Measurements from ENCODE around the gene TIMM10.

Gene TIMM10

GRCh38 chr11:57502376-57502775, 28.2 kb downstream of the TIMM10 start:
- Histone ChIP-seq H3K36me3 (ENCODE audit: insufficient read depth, low read length) (peaks cover 73% of the 10 kb centered on the region), H2AFZ (ENCODE audit: low read length) (no peak overlapping the region), H3F3A (ENCODE audit: insufficient read depth, low read length) (no peaks in the 10 kb centered on the region), H4K20me1 (ENCODE audit: insufficient read depth, low read length) (no peaks in the 10 kb centered on the region), H3K27ac (ENCODE audit: low read depth, low read length, poor library complexity, severe bottlenecking) (peak overlapping the region; percentile 21), H3K4me3 (ENCODE audit: low read depth, low read length, poor library complexity, severe bottlenecking) (no peak overlapping the region), H3K9me3 (ENCODE audit: low read length) (no peaks in the 10 kb centered on the region), H3K4me1 (ENCODE audit: insufficient read depth, low read length, severe bottlenecking) (no peaks in the 10 kb centered on the region), H3K9ac (ENCODE audit: low read length) (no peak overlapping the region), H3K4me2 (ENCODE audit: low read length) (no peak overlapping the region), H3K9me2 (ENCODE audit: low read depth, low read length) (no peaks in the 10 kb centered on the region), H3K79me2 (ENCODE audit: insufficient read depth, low read length) (no peaks in the 10 kb centered on the region), H3K27me3 (ENCODE audit: insufficient read depth, low read length) (no peaks in the 10 kb centered on the region)
- no peak for TF ChIP-seq EZH2 (IDR thresholded peaks at IDR 0.05; ENCODE audit: borderline replicate concordance, low read length)
- no peak for TF ChIP-seq CTCF (IDR thresholded peaks at IDR 0.05; ENCODE audit: low read length)

GRCh38 chr11:57501953-57502352, 28.6 kb downstream of the TIMM10 start:
- Histone ChIP-seq H2AFZ (ENCODE audit: low read length) (no peak overlapping the region), H3K4me2 (ENCODE audit: low read length) (no peak overlapping the region), H3K36me3 (ENCODE audit: insufficient read depth, low read length) (peaks cover 77% of the 10 kb centered on the region), H3F3A (ENCODE audit: insufficient read depth, low read length) (no peaks in the 10 kb centered on the region), H3K9me2 (ENCODE audit: low read depth, low read length) (no peaks in the 10 kb centered on the region), H3K27me3 (ENCODE audit: insufficient read depth, low read length) (no peaks in the 10 kb centered on the region), H3K9me3 (ENCODE audit: low read length) (no peaks in the 10 kb centered on the region), H4K20me1 (ENCODE audit: insufficient read depth, low read length) (no peaks in the 10 kb centered on the region), H3K79me2 (ENCODE audit: insufficient read depth, low read length) (no peaks in the 10 kb centered on the region), H3K4me1 (ENCODE audit: insufficient read depth, low read length, severe bottlenecking) (no peaks in the 10 kb centered on the region), H3K4me3 (ENCODE audit: low read depth, low read length, poor library complexity, severe bottlenecking) (no peak overlapping the region), H3K9ac (ENCODE audit: low read length) (no peak overlapping the region), H3K27ac (ENCODE audit: low read depth, low read length, poor library complexity, severe bottlenecking) (no peak overlapping the region)
- TF ChIP-seq EZH2 (IDR thresholded peaks at IDR 0.05; ENCODE audit: borderline replicate concordance, low read length) (no peak), CTCF (IDR thresholded peaks at IDR 0.05; ENCODE audit: low read length) (no peak)

DNA sequence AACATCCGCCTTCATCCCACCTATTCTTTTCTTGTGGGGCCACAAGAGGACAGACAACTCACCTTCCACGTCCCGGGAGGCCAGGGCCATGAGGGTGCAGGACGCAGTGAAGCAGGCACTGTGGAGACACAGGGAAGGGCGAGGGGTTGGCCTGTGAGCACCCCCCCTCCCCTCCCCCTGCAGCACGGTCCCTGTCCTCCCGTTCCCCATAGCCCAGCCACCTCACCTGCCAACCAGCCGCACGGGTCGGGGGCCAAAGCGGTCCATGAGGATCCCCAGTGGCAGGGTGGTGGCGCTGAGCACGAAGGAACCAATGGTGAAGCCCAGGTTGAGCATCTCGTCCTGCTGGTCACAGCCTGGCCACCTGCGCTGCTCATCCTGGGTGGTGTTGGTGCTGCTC, 29.6 kb downstream of the TIMM10 start:
- Histone ChIP-seq H3K79me2 (ENCODE audit: insufficient read depth, low read length) (no peaks in the 10 kb centered on the region), H3K9me2 (ENCODE audit: low read depth, low read length) (no peaks in the 10 kb centered on the region), H3K36me3 (ENCODE audit: insufficient read depth, low read length) (peaks cover 74% of the 10 kb centered on the region), H3K9me3 (ENCODE audit: low read length) (no peaks in the 10 kb centered on the region), H3K27me3 (ENCODE audit: insufficient read depth, low read length) (no peaks in the 10 kb centered on the region), H3K4me2 (ENCODE audit: low read length) (no peak overlapping the region), H3K4me3 (ENCODE audit: low read depth, low read length, poor library complexity, severe bottlenecking) (no peak overlapping the region), H3K9ac (ENCODE audit: low read length) (no peak overlapping the region), H4K20me1 (ENCODE audit: insufficient read depth, low read length) (no peaks in the 10 kb centered on the region), H3F3A (ENCODE audit: insufficient read depth, low read length) (no peaks in the 10 kb centered on the region), H3K27ac (ENCODE audit: low read depth, low read length, poor library complexity, severe bottlenecking) (no peak overlapping the region), H3K4me1 (ENCODE audit: insufficient read depth, low read length, severe bottlenecking) (no peaks in the 10 kb centered on the region), H2AFZ (ENCODE audit: low read length) (no peak overlapping the region)
- TF ChIP-seq EZH2 (IDR thresholded peaks at IDR 0.05; ENCODE audit: borderline replicate concordance, low read length) (no peak), CTCF (IDR thresholded peaks at IDR 0.05; ENCODE audit: low read length) (no peak)
